GM18520 (cell line): ENCODE measurements around the gene COG5.

Experiments used
- ATAC-seq: cut with Tn5 transposase; IDR thresholded peaks from one replicate; pipeline ENCODE4 v1.9.1; 2021; ENCODE audit not compliant: unreplicated experiment

The COG5 gene

DNA sequence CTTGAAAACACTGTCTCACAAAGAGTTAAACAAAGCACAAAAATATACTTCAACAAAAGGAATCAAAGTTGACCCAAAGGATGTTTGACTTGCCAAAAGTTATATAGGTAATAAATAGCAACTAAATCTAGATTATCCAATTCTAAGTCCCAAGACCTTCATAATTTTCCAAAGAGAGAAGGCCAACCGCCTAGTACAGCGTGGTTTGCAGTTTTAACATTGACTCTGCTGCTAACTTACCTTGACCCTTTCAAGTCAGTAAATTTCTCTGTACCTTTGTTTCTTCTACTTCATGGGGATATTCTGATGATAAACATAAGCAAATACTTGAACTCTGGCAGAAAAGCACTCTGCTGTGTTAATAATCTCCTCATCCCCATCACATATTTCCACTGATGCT lies 95.7 kb downstream of the COG5 start:
- ATAC-seq: no peak

DNA sequence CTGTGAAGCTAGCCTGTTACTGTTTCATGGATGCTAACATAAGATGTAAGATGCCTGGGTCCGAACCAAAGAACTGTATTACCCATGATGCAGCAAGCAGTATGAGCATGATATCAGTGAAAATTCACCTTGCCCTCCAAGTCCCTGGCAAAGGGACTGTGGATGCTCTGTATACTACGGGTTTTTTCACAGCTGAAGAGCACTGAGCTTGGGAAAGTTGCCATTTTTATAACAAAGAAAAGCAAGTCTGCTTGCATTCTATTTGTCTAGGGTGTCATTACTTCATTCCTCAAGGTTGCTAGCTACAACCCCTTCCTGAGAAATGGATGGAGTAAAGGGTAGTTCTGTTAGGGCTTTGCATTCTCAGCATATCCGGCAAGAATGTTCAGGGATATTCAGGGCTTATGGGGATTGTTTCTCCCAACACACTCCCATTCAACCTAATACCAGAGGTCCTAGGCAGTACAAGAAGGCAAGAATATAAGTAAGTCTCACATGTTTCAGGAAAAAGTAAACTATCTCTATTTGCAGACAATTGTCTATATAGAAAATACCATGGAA lies 99.0 kb downstream of the COG5 start:
- no peak for ATAC-seq

DNA sequence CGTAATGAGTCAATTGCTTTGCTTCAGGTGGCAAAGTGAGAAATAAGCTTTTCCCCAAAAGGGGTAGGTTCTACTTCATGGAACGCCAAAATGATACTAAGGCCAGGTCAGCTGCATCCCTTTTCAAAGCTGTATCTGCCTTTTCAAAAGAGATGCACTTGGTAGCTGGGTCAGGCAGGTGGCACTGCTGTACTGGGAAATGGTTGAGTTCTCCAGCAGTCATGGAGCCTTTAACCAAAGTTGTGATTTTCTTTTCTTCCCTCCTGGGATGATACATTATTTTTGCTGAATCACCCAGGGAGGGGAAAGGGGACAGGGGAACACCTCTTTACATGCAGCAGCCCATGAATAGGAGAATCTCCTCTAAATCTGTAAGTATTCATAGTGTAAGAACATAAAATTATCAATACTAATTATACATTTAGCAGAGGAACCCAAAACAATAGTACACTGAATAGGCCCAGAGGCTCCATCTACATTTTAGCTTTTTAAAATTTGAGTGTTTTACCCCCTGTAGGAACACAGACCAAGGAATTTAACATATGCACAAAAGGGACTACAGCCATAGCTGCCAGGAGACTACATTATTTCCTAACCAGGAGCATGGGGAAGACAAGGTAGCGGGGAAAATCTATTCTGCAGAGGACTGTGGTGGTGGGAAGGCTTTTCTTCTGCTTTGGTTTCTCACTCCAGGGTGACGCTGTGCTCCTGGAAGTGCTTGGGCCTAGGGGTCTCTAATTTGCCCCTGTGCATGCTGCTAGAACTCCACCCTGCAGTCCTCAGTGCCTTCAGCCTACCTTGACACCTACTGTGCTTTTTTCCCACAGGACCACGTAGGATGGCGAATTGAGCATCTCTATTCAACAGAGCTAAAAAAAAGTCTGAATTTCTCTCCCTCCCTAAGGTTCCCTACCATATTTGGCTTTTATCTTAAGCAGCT lies 100.3 kb downstream of the COG5 start:
- ATAC-seq: no peak

DNA sequence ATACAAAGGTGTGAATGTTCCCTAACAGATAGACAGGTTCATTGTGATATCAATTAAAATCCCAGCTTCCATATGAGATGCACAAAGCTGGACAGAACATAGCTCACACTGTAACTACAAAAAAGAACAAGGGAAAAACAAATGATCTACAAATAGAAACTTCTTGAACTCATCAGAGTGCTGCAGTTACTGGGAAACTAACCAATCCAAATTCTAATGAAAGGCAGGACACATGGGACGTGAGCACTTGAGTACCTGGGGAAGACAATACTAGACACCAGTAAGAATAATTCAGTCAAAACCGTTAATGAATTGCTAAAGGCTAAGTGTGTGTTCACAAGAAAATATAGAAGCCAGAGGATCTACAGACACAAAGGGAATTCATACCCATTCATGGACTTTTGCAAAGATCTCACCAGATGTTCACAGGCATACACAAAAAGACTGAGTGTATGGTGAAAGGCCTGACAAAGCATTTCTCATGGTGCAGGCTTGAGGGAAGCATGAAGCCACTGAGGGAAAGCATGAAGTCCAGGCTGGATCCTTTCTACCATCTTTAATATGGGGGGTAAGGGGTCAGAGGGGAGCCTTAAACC lies 101.7 kb downstream of the COG5 start:
- ATAC-seq: no peak

DNA sequence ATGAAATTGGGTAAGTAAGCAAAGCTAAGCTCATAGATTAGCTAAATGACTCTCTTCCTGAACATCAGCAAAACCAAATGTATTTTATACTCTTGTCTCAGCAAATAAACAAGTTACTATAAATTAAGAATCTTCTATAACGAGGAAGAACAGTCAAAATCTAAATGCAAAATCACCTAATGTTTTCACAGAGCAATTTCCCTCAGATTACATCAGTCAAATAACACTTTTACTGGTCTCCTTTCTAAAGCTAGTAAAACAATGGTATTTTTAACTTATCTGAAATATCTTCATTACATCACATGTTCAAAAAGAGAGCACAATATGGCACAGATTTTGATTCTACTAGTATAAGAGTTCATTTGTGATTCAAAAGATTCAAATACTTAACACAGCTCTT lies 110.3 kb downstream of the COG5 start:
- ATAC-seq: no peak

DNA sequence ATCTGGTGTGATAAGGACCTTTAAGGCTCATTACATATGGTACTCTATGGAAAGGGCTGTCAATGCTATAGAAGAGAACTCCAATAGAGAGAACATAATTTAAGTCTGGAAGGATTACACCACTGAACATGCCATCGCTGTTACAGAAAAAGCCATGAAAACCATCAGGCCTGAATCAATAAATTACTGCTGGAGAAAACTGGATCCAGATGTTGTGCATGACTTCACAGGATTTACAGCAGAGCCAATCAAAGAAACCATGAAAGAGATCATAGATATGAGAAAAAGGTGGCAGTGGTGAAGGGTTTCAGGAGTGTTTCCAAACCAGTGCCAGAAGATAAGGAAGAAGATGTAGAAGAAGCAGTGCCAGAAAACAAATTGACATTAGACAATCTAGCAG lies 112.8 kb downstream of the COG5 start:
- no peak for ATAC-seq

DNA sequence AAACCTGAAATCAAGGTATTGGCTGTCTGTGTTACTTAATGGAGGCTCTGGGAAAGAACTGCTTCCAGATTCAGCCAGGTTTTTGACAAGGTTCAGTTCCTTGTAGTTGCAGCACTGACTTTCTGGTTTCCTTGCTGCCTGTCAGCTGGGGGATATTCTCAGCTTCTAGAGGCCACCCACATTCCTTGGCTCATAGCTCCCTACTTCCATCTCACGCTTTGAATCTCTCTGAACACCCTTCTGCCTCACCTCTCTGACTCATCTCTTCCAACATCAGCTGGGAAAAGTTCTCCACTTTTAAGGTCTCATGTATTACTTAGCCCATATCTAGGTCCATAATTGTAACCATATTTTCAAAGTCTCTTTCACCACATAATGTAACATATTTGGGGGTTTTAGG lies 116.7 kb downstream of the COG5 start:
- ATAC-seq: no peak

DNA sequence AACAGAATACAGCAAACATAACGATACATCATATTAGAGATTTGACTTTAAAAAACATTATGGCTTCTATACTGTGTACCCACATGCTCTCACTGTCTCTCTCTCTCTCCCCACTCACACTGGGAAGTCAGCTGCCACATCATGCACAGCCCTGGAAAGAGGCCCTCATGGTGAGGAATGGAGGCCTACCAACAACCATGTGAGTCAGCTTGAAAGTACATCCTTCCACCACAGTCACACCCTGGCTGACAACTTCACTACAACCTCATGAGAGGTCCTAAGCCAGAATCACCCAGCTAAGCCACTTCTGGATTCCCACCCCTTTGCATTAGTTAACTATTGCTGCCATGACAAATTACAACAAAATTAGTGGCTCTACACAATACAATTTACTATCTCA lies 117.2 kb downstream of the COG5 start:
- ATAC-seq: no peak

DNA sequence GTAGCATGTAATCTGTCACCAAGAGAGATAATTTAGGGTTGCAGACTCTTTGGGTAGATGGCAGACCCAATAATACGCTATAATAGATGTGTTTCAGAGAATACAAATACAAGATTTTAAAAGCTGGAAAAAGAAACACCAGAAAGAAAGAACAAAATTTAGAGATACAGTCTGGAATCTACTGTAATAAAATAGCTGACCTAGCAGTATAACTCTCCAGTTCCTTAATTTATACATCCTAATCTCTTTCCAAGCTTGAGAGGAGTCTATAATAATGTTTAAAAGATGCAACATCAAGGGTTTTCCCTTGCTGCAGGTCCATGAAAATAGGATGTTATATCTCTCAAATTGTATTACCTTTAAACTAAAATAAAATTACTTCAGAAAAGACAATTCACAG lies 121.0 kb downstream of the COG5 start:
- no peak for ATAC-seq

DNA sequence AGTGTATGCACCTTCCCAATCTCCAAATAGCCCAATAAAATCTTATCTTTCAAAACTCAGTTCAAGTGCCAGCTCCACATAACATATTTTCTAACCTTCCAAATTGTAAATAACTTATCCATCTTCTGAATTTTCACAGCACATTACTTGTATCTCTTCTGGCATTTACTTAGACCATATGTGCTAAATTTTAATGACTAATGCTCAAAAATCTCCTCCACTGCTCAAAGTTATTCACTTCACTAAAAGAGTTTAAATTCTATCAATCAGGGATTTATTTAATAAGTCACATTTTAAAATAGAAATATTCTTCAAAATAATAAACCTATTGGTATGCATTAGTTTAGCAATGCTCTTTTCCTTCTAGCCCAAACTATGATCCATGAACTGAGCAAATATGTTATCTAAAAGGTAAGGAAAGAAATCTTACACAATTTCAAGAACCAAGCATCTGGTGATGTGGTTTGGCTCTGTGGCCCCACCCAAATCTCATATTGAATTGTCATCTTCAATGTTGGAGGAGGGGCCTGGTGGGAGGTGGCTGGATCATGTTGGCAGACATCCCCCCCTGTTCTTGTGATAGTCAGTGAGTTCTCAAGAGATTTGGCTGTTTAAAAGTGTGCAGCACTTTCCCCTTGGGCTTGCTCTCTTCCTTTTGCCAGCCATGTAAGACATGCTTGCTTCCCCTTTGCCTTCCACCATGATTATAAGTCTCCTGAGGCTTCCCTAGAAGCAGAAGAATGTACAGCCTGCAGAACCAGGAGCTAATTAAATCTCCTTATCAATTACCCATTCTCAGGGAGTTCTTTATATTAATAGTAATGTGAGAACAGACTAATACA lies 121.9 kb downstream of the COG5 start:
- ATAC-seq: no peak

DNA sequence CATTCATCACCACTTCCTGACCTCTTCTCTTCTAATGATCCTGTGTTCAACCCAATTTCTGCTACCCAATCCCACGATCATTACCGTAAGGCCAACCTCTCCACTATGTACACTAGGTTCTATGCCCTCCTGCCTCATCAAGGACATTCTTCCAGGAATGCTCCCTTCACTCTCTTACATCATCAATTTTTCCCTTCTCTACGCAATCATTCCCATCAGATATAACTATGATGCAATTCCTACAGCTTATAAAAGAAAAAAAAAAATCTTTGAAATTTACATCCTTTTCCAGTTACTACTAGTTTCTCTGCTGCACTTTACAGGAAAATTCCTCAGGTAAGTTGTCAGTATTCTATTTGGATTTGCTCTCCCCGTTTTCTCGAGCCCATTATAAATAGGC lies 124.7 kb downstream of the COG5 start:
- no peak for ATAC-seq

DNA sequence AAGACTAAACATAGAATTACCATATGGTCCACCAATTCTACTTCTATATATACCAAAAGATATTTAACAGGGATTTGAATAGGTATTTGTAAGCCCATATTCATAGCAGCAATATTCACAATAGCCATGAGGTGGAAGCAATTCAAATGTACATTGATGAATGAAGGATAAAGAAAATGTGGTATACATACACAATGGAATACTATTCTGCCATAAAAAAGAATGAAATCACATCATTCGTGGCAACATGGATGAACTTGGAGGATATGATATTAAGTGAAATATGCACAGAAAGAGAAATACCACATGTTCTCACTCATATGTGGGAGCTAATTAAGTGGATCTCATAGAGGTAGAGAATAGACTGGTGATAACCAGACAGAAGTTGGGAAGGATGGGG lies 128.0 kb downstream of the COG5 start:
- ATAC-seq: no peak

DNA sequence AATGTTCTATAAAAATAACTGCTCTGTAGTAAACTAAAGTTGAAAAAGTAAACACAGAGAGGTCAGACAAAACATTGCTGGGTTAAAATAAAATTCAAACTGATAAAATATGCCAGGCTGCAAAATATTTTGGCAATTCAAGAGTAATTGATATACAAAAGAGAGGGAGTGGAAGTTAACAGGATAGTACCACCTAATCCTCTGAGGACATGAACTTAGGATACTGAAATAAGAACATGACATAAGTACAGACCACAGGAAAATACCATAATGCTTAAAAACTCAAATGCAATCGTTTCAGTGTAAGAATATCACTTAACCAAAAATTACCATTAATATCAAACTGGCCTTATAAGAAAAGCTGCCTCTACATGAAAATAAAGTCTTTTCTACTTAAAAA lies 131.5 kb downstream of the COG5 start:
- ATAC-seq: no peak

DNA sequence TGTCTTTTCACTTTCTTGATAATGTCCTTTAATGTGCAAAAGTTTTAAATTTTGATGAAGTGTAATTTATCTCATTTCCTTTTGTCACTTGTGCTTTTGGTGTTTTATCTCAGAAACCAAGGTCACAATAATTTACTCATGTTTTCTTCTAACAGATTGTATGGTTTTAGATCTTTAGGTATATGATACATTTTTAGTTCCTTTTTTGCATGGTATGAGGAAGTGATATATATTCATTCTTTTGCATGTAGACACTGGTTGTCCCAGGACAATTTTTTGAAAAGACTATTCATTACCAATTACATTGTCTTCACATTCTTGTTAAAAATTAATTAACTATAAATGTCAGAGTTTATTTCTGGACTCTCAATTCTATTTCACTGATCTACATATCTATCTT lies 133.7 kb downstream of the COG5 start:
- ATAC-seq: no peak

DNA sequence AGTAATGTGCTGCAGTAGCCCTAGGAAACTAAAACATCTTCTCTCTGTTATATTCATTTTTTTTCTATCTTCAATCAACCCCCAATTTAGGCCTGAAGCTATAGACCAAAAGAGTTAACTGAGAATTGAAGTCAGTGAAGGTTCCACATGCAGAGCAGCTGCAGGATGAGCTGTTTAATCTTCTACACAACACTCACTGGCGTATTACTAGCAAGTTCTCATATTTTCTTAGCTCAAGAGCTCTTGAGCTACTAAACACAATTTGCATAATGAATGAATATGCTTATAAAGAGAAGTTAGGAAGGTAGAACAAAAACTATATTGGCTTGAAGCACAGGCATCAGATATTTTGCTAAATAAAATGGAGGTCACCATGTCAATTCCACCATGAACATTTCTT lies 135.1 kb downstream of the COG5 start:
- ATAC-seq: no peak

DNA sequence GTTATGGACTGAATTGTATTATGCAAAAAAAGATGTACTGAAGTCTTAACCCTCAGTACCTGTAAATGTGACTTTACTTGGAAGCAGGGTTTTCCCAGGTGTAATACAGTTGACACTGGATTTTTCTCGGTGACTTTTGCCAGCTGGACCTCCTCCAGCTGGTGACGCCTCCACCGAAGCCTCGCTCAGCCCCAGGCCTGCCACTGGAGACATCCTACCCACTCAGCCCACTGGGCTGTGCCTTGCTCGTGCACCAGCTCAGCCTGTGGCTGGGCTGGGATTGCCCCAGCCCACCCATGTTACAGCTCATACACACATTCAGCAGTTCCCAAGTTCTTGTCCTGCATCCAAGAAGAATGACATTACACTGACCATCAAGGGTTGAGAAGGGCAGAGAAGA lies 136.3 kb downstream of the COG5 start:
- ATAC-seq: no peak

DNA sequence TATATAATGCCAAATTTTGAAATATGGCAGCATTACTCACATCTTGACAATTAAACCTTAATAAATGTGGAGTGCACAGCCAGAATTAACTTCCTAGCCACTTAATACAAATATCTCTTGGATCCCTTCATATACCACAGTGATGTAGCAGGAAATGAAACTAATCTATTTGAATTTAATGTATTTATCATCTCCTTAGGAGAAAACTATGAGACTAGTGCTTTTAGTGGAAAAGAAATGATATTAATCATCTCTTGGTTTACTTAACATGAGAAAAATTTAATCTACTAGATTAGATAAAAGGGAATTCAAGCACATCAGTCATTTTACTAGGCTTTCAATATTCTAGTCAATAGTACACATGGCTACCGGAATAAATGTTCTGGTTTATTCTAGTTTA lies 149.5 kb downstream of the COG5 start:
- no peak for ATAC-seq

DNA sequence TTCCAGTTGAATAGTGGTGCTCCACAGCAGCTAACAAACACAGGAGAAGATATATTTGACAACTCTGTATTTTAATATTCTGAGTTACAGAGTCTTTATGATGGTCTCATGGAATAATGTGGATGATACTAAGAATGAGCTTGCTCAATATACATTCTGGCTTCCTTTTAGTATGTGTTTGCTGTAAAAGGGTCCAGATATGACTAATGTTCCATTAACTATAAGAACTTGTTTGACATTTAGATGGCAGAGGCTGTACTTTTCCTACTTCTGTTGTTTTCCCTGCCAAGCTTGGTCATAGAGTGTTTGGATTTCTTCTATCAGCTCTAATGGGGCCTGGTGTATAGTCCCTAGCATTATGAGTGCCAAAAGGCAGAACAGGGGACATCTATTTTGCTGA lies 155.4 kb downstream of the COG5 start:
- ATAC-seq: no peak

DNA sequence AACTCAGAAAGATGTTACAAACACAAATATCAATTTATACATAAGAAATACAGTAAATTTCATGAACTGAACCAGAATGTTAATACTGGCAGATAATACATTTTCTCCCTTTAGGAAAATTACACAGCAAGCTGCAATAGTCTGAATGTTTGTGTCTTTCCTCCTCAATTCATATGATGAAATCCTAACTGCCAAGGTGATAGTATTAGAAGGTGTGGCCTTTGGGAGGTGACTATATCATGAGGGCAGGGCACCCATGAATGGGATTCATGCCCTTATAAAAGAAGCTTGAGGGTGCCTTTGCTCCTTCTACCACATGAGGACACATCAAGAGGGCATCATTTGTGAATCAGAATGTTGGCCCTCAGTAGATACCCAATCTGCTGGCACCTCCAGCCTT lies 158.2 kb downstream of the COG5 start:
- no peak for ATAC-seq

DNA sequence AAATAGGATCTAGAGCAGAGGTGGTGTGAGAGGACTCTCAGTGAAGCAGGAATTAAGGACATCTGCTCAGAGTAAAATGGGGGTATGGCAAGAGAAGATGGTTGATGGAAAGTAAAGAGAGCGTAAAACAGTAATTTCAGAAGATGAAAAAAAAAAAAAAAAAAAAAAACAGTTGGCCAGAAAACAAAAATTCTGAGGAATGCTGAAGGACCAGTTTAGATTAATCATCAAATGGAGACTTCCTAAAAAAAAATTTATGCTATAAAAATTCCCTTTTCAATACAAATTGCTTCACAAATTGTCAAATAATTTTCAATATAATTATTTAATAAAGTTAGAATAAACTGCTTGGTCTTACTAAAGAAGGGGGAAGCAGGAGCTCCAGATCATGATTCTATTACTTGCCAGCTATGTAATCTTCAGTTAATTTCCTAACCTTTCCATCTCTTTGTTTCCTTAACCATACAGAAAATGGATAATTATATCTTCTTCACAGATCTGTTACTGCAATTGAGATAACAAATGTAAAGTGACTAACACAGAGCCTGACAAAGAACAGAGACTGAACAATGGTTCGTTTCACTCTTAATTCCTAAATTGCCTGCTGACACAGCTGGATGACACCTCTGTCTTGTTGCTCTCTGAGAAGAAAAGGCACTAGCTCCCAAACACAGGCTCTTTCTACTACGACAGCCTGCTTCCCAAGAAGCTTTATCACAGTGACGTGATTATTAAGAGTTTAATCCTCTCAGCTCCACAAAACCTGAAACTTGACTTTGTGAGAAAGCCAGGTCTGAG lies 158.8 kb downstream of the COG5 start:
- no peak for ATAC-seq

DNA sequence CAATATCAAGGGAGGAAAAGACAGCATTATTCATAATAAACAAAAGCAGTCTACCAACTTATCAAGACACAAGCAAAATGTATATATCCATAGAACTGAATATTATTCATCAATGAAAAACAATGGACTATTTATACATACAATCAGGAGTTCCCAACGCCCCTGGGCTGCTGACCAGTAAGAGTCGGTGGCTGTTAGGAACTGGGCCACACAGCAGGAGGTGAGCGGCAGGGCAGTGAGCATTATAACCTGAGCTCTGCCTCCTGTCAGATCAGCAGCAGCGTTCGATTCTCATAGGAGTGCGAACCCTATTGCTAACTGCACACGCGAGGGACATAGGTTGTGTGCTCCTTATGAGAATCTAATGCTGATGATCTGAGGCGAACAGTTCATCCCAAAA lies 165.6 kb downstream of the COG5 start:
- ATAC-seq: no peak
